Osteoblast (primary cell): Measurements from ENCODE around the gene PIH1D1. TPM values are rescaled to one million over a fixed set of nuclear protein-coding genes. Genes with fewer than 3 reads are reported as not detected.
A peak's percentile ranks its signal among the peaks of the same experiment; 100 is the strongest.

Experiments
- DNase-seq: peaks from one replicate; pipeline ENCODE4 v3.0.0; 2011; ENCODE audit warnings: low spot score, mixed read lengths; ENCODE audit not compliant: insufficient read length; ENCODE audit errors: missing footprints
- H2AFZ ChIP-seq: 2 replicates; pipeline ENCODE4 v1.6.0; 2011; ENCODE audit warnings: mild to moderate bottlenecking, low read length
- H3K27ac ChIP-seq: 2 replicates; pipeline ENCODE4 v1.5.1; 2011; ENCODE audit warnings: mild to moderate bottlenecking, low read depth, low read length, moderate library complexity
- H3K27me3 ChIP-seq: 2 replicates; pipeline ENCODE4 v1.6.0; 2012; ENCODE audit warnings: mild to moderate bottlenecking, control low read depth, inconsistent platforms, low read length, moderate library complexity; ENCODE audit not compliant: insufficient read depth
- H3K36me3 ChIP-seq: 2 replicates; pipeline ENCODE4 v1.5.1; 2011; ENCODE audit warnings: mild to moderate bottlenecking, low read length, control low read depth, moderate library complexity; ENCODE audit not compliant: insufficient read depth
- H3K4me1 ChIP-seq: 2 replicates; pipeline ENCODE4 v1.5.1; 2011; ENCODE audit warnings: mild to moderate bottlenecking, low read length, control low read depth, moderate library complexity; ENCODE audit not compliant: insufficient read depth
- H3K4me2 ChIP-seq: 2 replicates; pipeline ENCODE4 v1.6.0; 2011; ENCODE audit warnings: mild to moderate bottlenecking, low read length; ENCODE audit not compliant: insufficient read depth
- H3K4me3 ChIP-seq: fragments of 200-600 bp; sonication (generic); 3 replicates; pipeline ENCODE4 v1.5.1; 2012; ENCODE audit warnings: mild to moderate bottlenecking, low read length, inconsistent platforms; ENCODE audit not compliant: insufficient read depth
- H3K79me2 ChIP-seq: 2 replicates; pipeline ENCODE4 v1.6.0; 2012; ENCODE audit warnings: mild to moderate bottlenecking, low read length, control low read depth, inconsistent platforms; ENCODE audit not compliant: insufficient read depth
- H3K9me3 ChIP-seq: 2 replicates; pipeline ENCODE4 v1.5.1; 2011; ENCODE audit warnings: low read depth, low read length, control low read depth
- H4K20me1 ChIP-seq: 2 replicates; pipeline ENCODE4 v1.6.0; 2012; ENCODE audit warnings: mild to moderate bottlenecking, low read length, control low read depth; ENCODE audit not compliant: insufficient read depth
- total RNA-seq: library from RNA; depleted of rRNA; stranded (reverse); fragments of >200 nt; gene quantifications from 2 replicates; pipeline ENCODE4 v1.2.3, GENCODE V29; 2012
- TF ChIP-seq, protein P1 (sequence below): IDR thresholded peaks from 2 replicates; pipeline ENCODE4 v1.5.1; 2011; ENCODE audit warnings: mild to moderate bottlenecking, low read depth, low read length, moderate library complexity; ENCODE audit errors: extremely low read depth

Gene PIH1D1
- total RNA-seq, 1 donor, result 79.3 TPM

DNA sequence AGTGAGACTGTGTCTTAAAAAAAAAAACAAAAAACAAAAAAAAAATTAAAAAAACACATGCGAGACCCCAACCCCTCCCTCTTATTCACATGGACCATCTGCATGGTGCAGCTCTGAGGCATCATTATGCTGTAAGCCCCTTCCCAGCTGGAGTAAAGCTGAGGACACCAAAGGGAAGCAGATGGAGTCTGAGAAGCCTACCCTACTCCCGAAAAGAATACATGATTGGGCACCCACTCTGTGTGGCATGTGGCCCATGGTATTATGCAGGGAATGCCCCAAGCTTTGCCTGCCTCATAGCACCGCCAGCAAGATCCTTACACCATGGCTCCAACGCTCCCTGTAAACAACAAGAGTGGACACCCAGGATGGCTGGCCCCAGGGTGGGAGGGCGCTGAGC is 33.1 kb downstream of the PIH1D1 start:
- H3K79me2 ChIP-seq, result no peaks in the 10 kb centered on the region
- H3K4me3 ChIP-seq, result no peak overlapping the region
- TF ChIP-seq, protein P1, sequence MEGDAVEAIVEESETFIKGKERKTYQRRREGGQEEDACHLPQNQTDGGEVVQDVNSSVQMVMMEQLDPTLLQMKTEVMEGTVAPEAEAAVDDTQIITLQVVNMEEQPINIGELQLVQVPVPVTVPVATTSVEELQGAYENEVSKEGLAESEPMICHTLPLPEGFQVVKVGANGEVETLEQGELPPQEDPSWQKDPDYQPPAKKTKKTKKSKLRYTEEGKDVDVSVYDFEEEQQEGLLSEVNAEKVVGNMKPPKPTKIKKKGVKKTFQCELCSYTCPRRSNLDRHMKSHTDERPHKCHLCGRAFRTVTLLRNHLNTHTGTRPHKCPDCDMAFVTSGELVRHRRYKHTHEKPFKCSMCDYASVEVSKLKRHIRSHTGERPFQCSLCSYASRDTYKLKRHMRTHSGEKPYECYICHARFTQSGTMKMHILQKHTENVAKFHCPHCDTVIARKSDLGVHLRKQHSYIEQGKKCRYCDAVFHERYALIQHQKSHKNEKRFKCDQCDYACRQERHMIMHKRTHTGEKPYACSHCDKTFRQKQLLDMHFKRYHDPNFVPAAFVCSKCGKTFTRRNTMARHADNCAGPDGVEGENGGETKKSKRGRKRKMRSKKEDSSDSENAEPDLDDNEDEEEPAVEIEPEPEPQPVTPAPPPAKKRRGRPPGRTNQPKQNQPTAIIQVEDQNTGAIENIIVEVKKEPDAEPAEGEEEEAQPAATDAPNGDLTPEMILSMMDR, result no peak
- H3K36me3 ChIP-seq, result no peaks in the 10 kb centered on the region
- H4K20me1 ChIP-seq, result peaks cover 3% of the 10 kb centered on the region
- peaks cover 12% of the 10 kb centered on the region for H3K4me1 ChIP-seq
- DNase-seq, result peak; percentile 66
- H3K9me3 ChIP-seq, result no peaks in the 10 kb centered on the region
- no peak overlapping the region for H3K4me2 ChIP-seq
- no peak overlapping the region for H3K27ac ChIP-seq
- no peak overlapping the region for H2AFZ ChIP-seq
- peaks cover 61% of the 10 kb centered on the region for H3K27me3 ChIP-seq

DNA sequence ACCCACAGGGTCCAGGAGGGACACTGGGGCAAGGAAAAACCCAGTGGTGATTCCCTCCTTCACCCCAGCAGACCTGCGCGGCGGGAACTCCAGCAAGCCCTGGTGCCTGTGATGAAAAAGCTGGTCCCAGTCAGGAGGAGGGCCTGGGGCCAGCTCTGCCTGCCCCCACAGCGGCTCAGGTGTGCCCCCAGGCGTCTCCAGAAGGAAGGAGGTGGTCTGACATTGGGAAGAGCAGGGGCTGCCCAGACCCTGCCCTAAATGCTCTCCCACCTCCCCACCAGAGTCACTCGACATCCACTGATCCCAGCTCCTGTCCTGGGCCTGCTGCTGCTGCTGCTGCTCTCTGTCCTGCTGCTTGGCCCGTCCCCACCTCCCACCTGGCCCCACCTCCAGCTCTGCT is 34.5 kb downstream of the PIH1D1 start:
- Histone ChIP-seq H4K20me1 (peaks cover 3% of the 10 kb centered on the region), H3K4me2 (no peak overlapping the region), H3K9me3 (no peaks in the 10 kb centered on the region), H3K79me2 (no peaks in the 10 kb centered on the region), H2AFZ (no peak overlapping the region), H3K27me3 (peaks cover 47% of the 10 kb centered on the region), H3K4me1 (peaks cover 12% of the 10 kb centered on the region), H3K36me3 (no peaks in the 10 kb centered on the region), H3K4me3 (no peak overlapping the region), H3K27ac (no peak overlapping the region)
- peak; percentile 34 for DNase-seq
- TF ChIP-seq, protein P1, result no peak

DNA sequence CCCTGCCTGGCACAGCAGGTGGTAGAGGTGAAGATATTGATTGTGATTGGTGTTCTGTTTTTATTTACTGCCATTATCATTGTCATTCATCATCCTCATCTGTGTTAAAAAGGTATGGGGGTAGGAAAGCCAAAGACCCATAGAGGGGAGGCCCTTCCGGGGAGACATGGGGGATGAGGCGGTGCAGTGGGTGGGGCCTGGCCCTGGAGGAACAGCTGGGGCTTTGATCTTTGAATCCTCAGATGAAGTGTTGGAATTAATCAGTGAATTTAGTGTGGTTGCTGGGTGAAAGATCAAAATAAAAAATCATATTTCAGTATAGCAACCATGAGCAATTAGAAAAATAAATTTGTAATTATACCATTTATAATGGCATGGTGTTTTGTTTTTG is 35.8 kb downstream of the PIH1D1 start:
- Histone ChIP-seq H2AFZ (no peak overlapping the region), H3K27ac (no peak overlapping the region), H3K4me3 (no peak overlapping the region), H3K4me1 (peaks cover 12% of the 10 kb centered on the region), H3K36me3 (no peaks in the 10 kb centered on the region), H3K4me2 (no peak overlapping the region), H4K20me1 (no peaks in the 10 kb centered on the region), H3K27me3 (peaks cover 34% of the 10 kb centered on the region), H3K9me3 (no peaks in the 10 kb centered on the region), H3K79me2 (no peaks in the 10 kb centered on the region)
- DNase-seq, result peak; percentile 76
- TF ChIP-seq, protein P1, result no peak

DNA sequence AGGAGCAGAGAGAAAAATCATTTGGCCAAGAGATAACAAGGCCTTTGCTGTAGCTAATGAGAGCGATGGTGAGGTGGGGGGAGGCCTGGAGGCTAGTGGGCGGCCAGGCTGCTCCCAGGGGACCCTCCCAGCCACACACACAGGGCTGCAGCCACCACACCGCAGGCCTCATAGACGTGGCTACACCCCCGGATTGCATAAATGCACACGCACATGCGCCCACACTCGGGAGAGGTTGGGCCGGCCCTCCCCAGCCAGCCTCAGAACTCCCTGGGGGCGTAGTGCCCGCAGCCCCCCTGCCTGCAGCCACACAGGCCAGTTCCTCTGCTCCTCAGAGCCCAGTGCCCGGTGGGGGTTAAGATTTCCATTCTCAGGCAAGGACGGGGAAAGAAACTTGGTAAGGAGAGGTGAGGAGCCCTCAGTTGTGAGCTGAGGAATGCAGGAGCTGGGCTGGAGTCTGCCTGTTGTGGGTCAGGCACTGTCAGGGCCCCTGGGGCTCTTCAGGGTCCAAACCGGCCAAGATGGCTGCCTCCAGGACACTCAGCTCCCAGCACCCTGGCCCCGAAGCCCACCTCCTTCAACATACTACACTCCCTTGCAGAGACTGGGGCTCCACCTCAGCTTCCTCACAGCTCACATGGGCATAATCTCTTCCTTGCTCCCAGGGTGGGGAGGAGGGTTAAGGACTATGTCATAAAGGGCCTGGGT is 36.4 kb downstream of the PIH1D1 start:
- H3K4me1 ChIP-seq, result peaks cover 12% of the 10 kb centered on the region
- peak overlapping the region; percentile 66 for H2AFZ ChIP-seq
- no peaks in the 10 kb centered on the region for H4K20me1 ChIP-seq
- H3K36me3 ChIP-seq, result no peaks in the 10 kb centered on the region
- DNase-seq, result peak; percentile 97
- H3K4me3 ChIP-seq, result no peak overlapping the region
- no peaks in the 10 kb centered on the region for H3K9me3 ChIP-seq
- H3K27ac ChIP-seq, result peak overlapping the region; percentile 27
- H3K79me2 ChIP-seq, result no peaks in the 10 kb centered on the region
- peak overlapping the region; percentile 27 for H3K4me2 ChIP-seq
- TF ChIP-seq, protein P1, result no peak
- peaks cover 29% of the 10 kb centered on the region for H3K27me3 ChIP-seq
